ENCODE results near the gene DENND6B.
A peak's percentile ranks its signal among the peaks of the same experiment; 100 is the strongest.
"Not testable (repeated sequence)": the region's sequence is repeated elsewhere in the genome, so short reads cannot be mapped to it uniquely, and the experiment has no call there.

The DENND6B gene

DNA sequence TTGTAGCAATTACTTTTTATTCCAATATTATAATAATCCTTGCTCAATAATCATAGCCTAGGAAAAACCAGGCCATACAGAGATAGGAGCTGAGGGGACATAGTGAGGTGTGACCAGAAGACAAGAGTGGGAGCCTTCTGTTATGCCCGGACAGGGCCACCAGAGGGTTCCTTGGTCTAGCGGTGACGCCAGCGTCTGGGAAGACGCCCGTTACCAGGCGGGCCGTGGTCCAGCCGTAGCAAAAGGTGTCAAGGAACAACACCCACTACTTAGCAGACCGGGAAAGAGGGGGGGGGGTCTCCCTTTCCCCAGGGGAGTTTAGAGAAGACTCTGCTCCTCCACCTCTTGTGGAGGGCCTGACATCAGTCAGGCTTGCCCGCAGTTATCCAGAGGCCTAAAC lies 53.5 kb downstream of the DENND6B start:
- DNase-seq (ENCODE audit: low read depth in 2 of 2): not testable (repeated sequence)

- no peak for DNase-seq (ENCODE audit: low read depth in 2 of 2)
Measured at GRCh38 chr22:50272044-50272802, 54.6 kb downstream of the DENND6B start.

DNA sequence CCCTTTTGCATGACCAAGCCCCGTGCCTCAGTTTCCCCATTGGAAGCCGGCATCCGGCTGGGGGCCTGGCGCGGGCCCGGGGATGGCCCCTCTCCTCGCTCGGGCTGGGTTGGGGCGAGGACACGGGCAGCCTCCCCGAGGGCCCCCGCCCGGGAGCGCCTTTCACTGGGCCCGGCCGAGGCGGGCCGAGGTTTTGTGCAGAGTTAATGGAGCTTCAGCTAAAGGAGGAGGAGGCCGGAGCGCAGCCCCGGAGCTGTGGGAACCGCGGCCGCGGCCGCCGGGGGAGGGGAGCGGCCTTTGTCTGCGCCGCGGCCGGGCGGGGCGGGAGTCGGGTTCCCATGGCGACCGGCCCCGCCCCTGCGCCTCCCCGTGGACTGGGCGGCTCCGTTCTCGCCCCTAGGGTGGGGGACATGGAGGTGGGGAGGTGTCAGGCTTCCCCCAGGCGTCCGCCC lies 55.3 kb downstream of the DENND6B start:
- peak; percentile 42 to 53 for DNase-seq (ENCODE audit: low read depth in 2 of 2)

DNA sequence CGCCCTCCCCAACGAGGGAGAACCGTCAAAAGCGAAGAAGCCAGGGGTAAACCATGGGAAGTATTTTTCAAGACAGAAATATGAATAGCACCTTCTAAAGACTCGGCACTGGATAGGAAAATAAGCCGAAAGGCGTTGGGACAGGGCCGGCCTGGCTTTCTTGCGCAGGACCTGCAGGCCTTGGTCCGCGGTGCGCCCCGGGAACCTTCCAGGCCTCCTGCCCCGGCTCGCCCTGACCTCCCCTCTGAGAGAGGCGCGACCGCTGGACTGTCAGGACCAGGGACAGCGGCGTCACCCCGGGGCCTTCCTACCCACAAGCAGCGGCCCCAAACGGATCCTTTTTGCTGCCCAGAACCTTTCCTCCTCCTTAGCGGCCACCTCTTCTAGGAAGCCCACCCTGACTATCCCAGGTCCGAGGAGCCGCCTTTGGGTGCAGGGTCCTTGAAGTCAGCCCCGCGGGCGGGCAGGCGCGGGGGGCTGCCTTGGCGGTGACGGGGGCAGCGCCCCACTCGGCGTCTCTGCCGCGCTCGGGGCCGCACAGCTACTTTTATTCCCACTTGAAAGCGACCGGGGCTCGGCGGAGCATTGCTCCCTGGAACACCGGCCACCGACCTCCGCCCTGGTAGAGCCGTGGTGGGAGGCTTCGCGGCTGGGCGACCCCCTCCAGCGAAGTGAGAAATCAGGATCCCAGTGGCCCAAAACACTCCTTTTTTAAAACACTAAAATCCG lies 56.0 kb downstream of the DENND6B start:
- peak; percentile 63 to 66 for DNase-seq (ENCODE audit: low read depth in 2 of 2)

DNA sequence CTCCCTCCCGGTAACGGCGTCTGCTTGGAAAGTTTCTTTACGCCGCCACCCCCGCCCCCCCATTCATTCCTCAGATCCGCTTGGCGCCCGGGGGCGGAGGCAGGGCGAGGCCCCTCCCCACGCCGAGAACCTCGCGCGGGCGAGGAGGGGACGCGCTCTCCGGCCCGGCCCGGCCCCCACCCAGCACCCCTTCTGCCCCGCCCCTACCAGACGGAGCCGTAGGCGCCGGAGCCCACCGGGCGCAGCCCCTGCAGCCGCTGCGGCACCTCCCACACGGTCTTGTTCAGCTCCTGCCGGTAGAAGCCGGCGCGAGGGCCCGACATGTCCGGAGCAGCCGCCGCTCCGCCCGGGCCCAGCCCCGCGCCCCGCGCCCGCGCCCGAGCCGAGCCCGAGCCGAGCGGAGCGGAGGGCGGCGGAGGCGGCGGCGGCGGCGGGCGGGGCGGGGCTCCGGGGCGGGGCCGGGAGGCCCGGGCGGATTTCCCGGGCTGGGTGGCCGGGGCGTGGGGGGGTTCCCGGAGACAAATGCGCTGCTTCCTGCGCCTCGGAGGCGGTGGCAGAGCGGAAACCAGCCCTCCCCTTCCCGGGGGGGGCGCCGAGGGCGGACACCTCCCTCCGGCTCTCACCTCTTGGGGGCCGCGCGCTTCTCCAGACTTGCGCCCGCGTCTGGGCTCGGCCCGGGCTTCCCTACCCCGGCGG lies 56.7 kb downstream of the DENND6B start, which contains the start of gene MAPK11:
MAPK11 (minus strand) TSS at position 411 of the 696 bp plus-strand sequence; CDS start at position 323, 88 bp downstream.
- DNase-seq (ENCODE audit: low read depth in 2 of 2): peak; percentile 38 to 63

DNA sequence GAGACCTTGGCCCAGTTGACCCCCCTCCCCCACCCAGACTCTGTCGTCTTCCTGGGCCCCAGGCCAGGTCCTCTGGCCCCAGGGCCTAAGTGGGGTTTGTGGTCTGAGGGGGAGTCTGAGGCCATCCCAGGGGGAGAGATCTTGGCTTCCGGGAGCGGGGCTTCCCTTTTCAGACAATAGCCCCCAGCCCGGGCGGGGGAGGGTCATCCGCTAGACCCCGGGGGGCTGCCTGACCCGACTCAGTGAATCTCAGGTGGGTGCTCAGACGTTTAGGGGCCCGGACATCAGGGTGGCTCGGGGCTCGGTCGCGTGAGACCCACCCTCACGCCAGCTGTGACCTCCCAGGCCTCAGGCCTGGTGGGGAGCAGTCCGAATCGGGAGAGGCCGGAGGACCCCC lies 57.2 kb downstream of the DENND6B start:
- DNase-seq (ENCODE audit: low read depth in 2 of 2): no peak

GRCh38 chr22:50268655-50269113 lies 58.1 kb downstream of the DENND6B start:
- DNase-seq (ENCODE audit: low read depth in 2 of 2): no peak

GRCh38 chr22:50267591-50268390 lies 59.0 kb downstream of the DENND6B start:
- peak; percentile 50 to 64 for DNase-seq (ENCODE audit: low read depth in 2 of 2)

DNA sequence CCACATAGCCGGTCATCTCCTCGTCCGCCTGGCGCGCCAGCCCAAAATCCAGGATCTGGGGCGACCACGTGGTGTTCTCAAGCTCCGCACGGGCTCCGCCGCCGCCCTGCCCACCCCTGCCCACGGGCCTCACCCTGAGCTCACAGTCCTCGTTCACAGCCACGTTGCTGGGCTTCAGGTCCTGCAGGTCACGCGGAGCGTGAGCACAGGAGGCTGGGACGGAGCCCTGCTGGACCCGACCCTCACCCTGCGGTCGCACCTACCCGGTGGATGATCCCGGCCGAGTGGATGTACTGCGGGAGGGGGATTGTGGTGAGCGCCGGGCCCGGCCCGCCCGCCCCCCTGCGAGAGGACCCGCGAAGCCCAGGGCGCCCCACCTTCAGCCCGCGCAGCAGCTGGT lies 59.8 kb downstream of the DENND6B start:
- DNase-seq (ENCODE audit: low read depth in 2 of 2): no peak

GRCh38 chr22:50264946-50265669 lies 61.7 kb downstream of the DENND6B start:
- DNase-seq (ENCODE audit: low read depth in 2 of 2): no peak

DNA sequence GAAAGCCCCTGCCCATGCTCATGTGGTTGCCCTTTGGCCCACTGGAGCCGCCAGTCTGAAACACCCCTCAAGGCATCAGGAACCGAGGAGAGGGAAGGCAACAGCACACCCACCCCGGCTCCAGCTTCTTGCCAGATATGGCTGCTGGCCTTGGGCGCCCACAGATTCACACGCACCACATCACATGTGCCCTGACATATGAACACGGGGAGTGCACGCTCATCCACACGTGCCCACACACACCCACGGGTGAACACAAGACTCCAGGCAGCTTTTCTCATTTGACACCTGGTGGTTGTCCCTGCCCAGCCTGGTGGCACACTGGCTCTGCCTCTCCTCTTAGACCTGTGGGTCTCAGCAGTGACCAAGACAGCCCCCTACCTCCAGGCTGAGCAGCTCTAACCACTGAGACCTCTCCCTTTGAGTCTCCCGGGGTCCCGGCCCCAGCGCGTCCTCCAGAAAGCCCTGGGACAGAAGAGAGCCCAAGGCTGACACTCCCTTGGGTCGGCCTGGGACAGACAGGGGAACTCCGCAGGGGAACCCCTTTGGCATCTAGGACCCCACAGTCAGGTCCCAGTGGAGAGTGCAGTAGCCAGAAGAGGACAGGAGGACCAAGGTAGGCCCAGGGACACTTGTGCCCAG lies 62.6 kb downstream of the DENND6B start:
- DNase-seq (ENCODE audit: low read depth in 2 of 2): no peak

- no peak for DNase-seq (ENCODE audit: low read depth in 2 of 2)
Measured at GRCh38 chr22:50262973-50263617, 63.7 kb downstream of the DENND6B start.

- no peak for DNase-seq (ENCODE audit: low read depth in 2 of 2)
Measured at GRCh38 chr22:50262460-50262911, 64.3 kb downstream of the DENND6B start.

DNA sequence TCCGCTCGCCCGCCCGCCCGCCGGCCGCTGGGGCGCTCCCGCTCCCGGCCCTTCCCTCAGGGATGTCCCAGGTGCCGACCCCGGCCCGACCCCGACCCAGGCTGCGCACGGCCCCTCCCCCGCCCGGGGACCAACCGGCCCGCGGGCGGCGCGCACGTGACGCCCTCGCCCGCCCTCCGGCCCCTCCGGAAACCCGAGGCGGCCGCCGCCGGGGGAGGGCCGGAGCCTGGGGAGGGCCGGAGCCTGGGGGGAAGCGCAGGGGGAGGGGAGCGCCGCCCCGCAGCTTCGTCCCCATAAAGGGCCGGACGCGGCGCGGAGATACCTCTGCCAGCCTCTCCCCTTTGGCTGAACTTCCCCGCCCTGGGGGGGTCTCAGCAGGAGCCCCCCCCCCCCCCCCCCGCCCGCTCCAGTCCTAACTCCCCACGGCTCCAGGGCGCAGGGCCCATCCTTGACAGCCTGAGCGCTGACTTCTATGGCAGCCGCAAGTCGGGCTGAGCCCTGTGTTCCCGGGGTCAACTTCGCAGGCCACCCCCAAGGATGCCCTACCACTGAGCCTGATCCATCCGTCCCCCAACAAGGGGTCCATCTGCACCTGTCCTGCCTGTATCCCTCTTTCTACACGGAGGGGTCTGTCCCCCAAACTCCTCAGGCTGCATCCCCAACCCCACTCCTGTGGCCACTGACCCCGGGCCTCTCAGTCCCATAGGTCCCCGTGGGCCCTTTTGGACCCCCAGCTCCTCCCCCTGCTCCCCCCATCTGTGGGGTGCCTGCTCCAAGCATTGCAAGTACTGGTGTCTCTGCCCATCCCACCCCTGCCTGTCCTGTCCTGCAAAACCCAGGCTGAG lies 65.0 kb downstream of the DENND6B start, which contains the start of gene MAPK12:
MAPK12 (minus strand) TSS at position 69 of the 845 bp plus-strand sequence. CDS start 174 bp downstream, outside the sequence.
- no peak for DNase-seq (ENCODE audit: low read depth in 2 of 2)

DNA sequence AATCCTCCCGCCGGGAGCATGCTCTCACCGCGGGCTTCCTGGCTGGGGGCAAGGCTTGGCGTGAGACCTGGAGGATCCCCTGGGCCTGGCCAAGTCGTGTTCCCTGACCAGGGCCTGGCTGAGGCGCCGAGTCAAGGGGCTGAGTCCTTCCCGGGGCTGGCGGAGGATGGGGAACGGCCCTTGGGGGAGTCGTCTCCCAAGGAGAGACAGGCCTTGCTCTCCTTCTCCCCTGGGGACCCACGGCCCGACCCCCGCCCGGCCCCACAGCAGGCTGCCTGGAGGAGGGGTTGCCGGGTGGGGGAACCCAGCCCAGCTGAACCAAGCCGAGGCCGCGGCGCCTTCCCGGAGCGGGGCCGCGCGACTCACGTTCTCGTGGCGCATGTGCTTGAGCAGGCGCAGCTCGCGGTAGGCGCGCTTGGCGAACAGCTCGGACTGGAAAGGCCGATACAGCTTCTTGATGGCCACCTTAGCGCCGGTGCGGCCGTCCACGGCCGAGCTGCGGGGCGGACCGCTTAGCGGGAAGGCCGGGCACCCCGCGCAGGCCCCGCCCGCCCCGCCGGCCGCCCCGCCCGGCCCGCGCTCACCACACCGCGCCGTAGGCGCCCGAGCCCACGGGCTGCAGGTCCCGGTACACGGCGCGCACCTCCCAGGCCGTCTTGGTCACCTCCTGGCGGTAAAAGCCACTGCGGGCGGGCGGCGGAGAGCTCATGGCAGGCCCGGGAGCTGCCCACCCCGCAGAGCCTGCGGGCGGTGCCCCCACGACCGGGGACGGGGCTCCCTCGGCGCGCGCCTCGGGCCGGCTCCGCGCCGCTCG lies 65.8 kb downstream of the DENND6B start:
- peak in 1 of 2 donors; percentile 48 for DNase-seq (ENCODE audit: low read depth in 2 of 2)

GRCh38 chr22:50260434-50260800 lies 66.4 kb downstream of the DENND6B start:
- DNase-seq (ENCODE audit: low read depth in 2 of 2): no peak

GRCh38 chr22:50259302-50259701 lies 67.5 kb downstream of the DENND6B start:
- DNase-seq (ENCODE audit: low read depth in 2 of 2): no peak

All from stimulated activated CD4-positive, alpha-beta T cell treated with anti-CD3 and anti-CD28 coated beads, Interleukin-4, amount 100 ng/mL, for 48 hours (primary cell).